Chondrocyte (in vitro differentiated cells): ENCODE results near the gene FBXL3. TPM values are rescaled to one million over a fixed set of nuclear protein-coding genes. Genes with fewer than 3 reads are reported as not detected.

Source experiments
- DNase-seq: peaks from one replicate; pipeline ENCODE4 v3.0.0; 2021; ENCODE audit warnings: mixed read lengths, low spot score
- H3K27ac Mint-ChIP-seq: one replicate; pipeline ENCODE4 v1.8.0; 2021; ENCODE audit warnings: mild to moderate bottlenecking, moderate library complexity, mixed read lengths; ENCODE audit not compliant: unreplicated experiment
- H3K27me3 Mint-ChIP-seq: 2 replicates; pipeline ENCODE4 v1.8.0; 2021; ENCODE audit warnings: low read depth, mixed read lengths
- H3K36me3 Mint-ChIP-seq: 2 replicates; pipeline ENCODE4 v1.8.0; 2021; ENCODE audit warnings: low read depth, mixed read lengths
- H3K4me1 Mint-ChIP-seq: 2 replicates; pipeline ENCODE4 v1.8.0; 2021; ENCODE audit warnings: low read depth, mild to moderate bottlenecking, mixed read lengths
- H3K4me3 Mint-ChIP-seq: one replicate; pipeline ENCODE4 v1.8.0; 2021; ENCODE audit warnings: mild to moderate bottlenecking, moderate library complexity, mixed read lengths; ENCODE audit not compliant: unreplicated experiment
- H3K9me3 Mint-ChIP-seq: 2 replicates; pipeline ENCODE4 v1.8.0; 2021; ENCODE audit warnings: low read depth, mixed read lengths
- total RNA-seq: library from RNA; stranded (reverse); gene quantifications from 3 replicates; pipeline ENCODE4 v1.2.1, GENCODE V29; 2021
- TF ChIP-seq, protein P1 (sequence below): fragments of 200-600 bp; sonication (generic); IDR thresholded peaks from 2 replicates; pipeline ENCODE4 v1.5.0; 2021; ENCODE audit warnings: antibody characterized with exemption, mild to moderate bottlenecking, moderate library complexity

Gene FBXL3
- total RNA-seq, 1 donor from 2014 or later, result 41.8 TPM

GRCh38 chr13:76975863-76976262, 51.1 kb downstream of the FBXL3 start:
- Mint-ChIP-seq H3K27ac (no peak overlapping the region), H3K36me3 (no peaks in the 10 kb centered on the region), H3K4me1 (peaks cover 8% of the 10 kb centered on the region), H3K9me3 (no peaks in the 10 kb centered on the region), H3K27me3 (peaks cover 30% of the 10 kb centered on the region), H3K4me3 (no peak overlapping the region)
- TF ChIP-seq, protein P1, sequence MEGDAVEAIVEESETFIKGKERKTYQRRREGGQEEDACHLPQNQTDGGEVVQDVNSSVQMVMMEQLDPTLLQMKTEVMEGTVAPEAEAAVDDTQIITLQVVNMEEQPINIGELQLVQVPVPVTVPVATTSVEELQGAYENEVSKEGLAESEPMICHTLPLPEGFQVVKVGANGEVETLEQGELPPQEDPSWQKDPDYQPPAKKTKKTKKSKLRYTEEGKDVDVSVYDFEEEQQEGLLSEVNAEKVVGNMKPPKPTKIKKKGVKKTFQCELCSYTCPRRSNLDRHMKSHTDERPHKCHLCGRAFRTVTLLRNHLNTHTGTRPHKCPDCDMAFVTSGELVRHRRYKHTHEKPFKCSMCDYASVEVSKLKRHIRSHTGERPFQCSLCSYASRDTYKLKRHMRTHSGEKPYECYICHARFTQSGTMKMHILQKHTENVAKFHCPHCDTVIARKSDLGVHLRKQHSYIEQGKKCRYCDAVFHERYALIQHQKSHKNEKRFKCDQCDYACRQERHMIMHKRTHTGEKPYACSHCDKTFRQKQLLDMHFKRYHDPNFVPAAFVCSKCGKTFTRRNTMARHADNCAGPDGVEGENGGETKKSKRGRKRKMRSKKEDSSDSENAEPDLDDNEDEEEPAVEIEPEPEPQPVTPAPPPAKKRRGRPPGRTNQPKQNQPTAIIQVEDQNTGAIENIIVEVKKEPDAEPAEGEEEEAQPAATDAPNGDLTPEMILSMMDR, result no peak
- DNase-seq, result no peak

GRCh38 chr13:76974618-76974975, 52.4 kb downstream of the FBXL3 start:
- H3K36me3 Mint-ChIP-seq, result no peaks in the 10 kb centered on the region
- H3K4me3 Mint-ChIP-seq, result no peak overlapping the region
- TF ChIP-seq, protein P1, result no peak
- peaks cover 27% of the 10 kb centered on the region for H3K27me3 Mint-ChIP-seq
- peaks cover 6% of the 10 kb centered on the region for H3K4me1 Mint-ChIP-seq
- no peak overlapping the region for H3K27ac Mint-ChIP-seq
- no peak for DNase-seq
- H3K9me3 Mint-ChIP-seq, result no peaks in the 10 kb centered on the region

DNA sequence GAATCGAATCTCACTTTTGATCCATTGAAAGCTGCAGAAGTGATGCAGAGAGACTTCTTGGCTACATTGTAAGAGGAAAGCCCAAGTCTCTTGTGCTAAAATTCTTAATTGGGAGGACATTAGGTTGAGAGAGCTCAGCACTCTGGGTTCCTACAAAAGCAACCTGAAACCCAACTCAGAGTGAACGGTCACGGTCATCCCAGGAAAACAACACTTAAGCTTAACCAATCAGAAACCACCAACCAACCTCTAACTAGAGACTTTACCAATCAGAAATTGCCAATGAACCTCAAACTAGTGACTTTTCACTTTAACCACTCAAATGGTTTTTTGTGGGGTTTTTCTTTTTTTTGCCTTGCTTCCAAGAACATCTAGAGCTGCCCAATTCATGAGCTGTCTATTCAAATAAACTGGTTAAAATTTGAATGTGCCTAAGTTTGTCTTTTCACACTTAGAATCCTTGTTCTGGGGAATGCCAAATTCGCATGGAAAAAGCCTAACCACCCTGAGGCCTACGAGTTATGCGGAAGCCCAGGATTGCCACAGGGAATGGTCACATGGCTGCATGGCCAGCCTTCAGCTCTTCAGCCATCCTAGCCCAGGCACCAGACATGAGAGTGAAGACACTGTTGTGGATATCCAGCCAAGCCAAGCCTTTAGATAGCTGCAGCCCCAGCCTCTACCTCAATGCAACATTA, 52.9 kb downstream of the FBXL3 start:
- TF ChIP-seq, protein P1, result no peak
- Mint-ChIP-seq H3K27me3 (peaks cover 27% of the 10 kb centered on the region), H3K4me3 (no peak overlapping the region), H3K9me3 (no peaks in the 10 kb centered on the region), H3K36me3 (no peaks in the 10 kb centered on the region), H3K4me1 (peaks cover 6% of the 10 kb centered on the region), H3K27ac (no peak overlapping the region)
- DNase-seq, result no peak

- DNase-seq, result no peak
- Mint-ChIP-seq H3K27me3 (peaks cover 21% of the 10 kb centered on the region), H3K9me3 (no peaks in the 10 kb centered on the region), H3K27ac (no peak overlapping the region), H3K36me3 (no peaks in the 10 kb centered on the region), H3K4me3 (no peak overlapping the region), H3K4me1 (peaks cover 4% of the 10 kb centered on the region)
- TF ChIP-seq, protein P1, result no peak
These were observed 54.8 kb downstream of the FBXL3 start for GRCh38 chr13:76971851-76972829.

DNA sequence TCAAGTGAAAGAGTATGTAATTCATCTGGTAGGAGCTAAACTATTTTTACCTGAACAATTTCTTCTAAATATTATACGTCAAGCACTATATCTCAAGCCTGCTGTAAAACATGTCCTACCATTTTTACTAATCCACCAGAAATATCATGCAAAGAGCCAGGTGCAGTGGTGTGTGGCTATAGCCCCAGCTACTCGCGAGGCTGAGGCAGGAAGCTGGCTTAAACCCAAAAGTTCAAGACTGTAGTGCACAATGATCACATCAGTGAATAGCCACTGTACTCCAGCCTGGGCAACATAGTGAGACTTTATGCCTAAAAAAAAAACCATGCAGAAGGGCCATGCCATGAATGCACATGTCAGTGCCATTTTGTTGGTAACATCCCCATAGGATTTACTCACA, 55.7 kb downstream of the FBXL3 start:
- H3K4me1 Mint-ChIP-seq, result peaks cover 10% of the 10 kb centered on the region
- no peak overlapping the region for H3K4me3 Mint-ChIP-seq
- no peaks in the 10 kb centered on the region for H3K9me3 Mint-ChIP-seq
- no peaks in the 10 kb centered on the region for H3K36me3 Mint-ChIP-seq
- H3K27ac Mint-ChIP-seq, result no peak overlapping the region
- peaks cover 18% of the 10 kb centered on the region for H3K27me3 Mint-ChIP-seq
- TF ChIP-seq, protein P1, result no peak
- DNase-seq, result no peak
